GM21723 (cell line): ENCODE measurements around the gene PTEN.
"Not testable (repeated sequence)": the region's sequence is repeated elsewhere in the genome, so short reads cannot be mapped to it uniquely, and the experiment has no call there.

Experiments used
- ATAC-seq: cut with Tn5 transposase; IDR thresholded peaks from one replicate; pipeline ENCODE4 v1.9.1; 2021; ENCODE audit warnings: mild to moderate bottlenecking, moderate library complexity; ENCODE audit not compliant: unreplicated experiment

The PTEN gene

GRCh38 chr10:87844837-87845623 lies 18.4 kb upstream of the PTEN start:
- ATAC-seq: no peak

- ATAC-seq: no peak
These were observed 17.8 kb upstream of the PTEN start for GRCh38 chr10:87845624-87845998.

- no peak for ATAC-seq
These were observed 17.4 kb upstream of the PTEN start for GRCh38 chr10:87846023-87846422.

DNA sequence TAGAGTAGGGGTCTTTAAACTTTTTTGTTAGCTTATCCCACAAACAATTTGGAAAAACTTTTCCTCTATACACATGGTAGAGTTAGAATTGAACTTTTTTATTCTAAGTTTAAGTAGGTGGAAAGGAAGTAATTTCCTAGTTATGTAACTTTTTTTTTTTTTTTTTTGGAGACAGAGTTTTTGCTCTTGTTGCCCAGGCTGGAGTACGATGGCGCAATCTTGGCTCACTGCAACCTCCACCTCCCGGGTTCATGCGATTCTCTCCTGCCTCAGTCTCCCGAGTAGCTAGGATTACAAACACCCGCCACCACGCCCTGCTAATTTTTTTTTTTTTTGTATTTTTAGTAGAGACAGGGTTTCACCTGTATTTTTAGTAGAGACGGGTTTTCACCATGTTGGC lies 16.7 kb upstream of the PTEN start:
- ATAC-seq: not testable (repeated sequence)

GRCh38 chr10:87847550-87847949 lies 15.9 kb upstream of the PTEN start:
- no peak for ATAC-seq

DNA sequence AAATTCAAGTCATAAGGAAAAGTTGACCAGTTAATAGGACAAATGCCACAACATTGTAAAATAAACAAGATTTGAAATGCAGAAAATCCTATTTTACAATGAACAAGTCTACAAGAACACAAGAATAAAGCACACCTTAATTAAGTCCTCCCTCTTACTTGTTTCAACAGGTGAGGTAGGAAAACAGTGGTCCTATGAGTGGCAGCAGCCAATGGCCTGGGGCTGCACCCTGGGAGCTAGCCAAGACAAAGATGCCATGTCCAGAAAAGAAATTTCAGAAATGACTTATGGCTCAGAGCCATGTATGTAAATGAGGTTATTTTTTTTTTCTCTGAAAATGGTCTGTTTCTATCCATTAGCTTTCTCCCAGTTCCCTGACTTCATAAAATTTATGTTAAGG lies 14.4 kb upstream of the PTEN start:
- no peak for ATAC-seq

- ATAC-seq: no peak
These were observed 12.7 kb upstream of the PTEN start for GRCh38 chr10:87850742-87851205.

GRCh38 chr10:87852089-87852488 lies 11.3 kb upstream of the PTEN start:
- no peak for ATAC-seq

- not testable (repeated sequence) for ATAC-seq
These were observed 8.2 kb upstream of the PTEN start for GRCh38 chr10:87855247-87855646.

- ATAC-seq: not testable (repeated sequence)
These were observed 7.8 kb upstream of the PTEN start for GRCh38 chr10:87855665-87856064.

GRCh38 chr10:87860156-87860795 lies 3.1 kb upstream of the PTEN start:
- ATAC-seq: no peak

GRCh38 chr10:87860816-87861403 lies 2.5 kb upstream of the PTEN start:
- no peak for ATAC-seq

GRCh38 chr10:87861566-87861952 lies 1.9 kb upstream of the PTEN start:
- ATAC-seq: peak; percentile 17

GRCh38 chr10:87861953-87862678 lies 1.3 kb upstream of the PTEN start:
- peak; percentile 51 for ATAC-seq

GRCh38 chr10:87862679-87863052 lies 759 bp upstream of the PTEN start:
- peak; percentile 10 for ATAC-seq

GRCh38 chr10:87863951-87864495 lies 598 bp downstream of the PTEN start:
- ATAC-seq: peak; percentile 0

GRCh38 chr10:87864496-87865059 lies 1.2 kb downstream of the PTEN start:
- ATAC-seq: no peak

DNA sequence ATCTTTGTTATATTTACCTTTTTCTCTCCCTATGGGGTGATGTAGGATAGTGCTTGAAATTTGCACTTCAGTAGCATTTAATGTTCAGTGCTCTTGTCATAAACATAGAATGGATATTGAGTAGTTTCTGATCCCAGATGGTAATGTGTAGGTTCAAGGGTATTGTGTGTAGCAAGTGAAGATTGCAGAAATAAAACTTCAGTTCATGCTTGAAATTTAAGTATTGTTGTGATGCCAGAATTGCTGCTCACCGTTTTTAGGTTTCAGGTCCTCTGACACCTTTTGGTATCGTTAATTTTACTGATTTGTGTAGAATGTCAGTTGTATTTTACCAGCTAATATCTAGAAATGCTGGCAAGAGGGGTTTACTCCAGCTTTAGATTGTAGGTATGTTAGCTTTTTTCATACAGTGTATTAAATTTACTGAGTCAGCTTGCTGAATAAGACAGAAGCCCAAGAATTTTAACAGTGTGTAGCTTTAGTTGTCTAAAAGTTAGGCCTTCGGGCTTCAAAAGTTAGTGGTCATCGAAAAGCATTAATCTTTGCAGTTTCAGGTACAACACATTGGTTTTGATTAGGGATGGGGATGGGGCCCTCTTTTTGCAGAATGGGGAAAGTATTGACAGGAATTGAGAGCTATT lies 1.9 kb downstream of the PTEN start:
- no peak for ATAC-seq

DNA sequence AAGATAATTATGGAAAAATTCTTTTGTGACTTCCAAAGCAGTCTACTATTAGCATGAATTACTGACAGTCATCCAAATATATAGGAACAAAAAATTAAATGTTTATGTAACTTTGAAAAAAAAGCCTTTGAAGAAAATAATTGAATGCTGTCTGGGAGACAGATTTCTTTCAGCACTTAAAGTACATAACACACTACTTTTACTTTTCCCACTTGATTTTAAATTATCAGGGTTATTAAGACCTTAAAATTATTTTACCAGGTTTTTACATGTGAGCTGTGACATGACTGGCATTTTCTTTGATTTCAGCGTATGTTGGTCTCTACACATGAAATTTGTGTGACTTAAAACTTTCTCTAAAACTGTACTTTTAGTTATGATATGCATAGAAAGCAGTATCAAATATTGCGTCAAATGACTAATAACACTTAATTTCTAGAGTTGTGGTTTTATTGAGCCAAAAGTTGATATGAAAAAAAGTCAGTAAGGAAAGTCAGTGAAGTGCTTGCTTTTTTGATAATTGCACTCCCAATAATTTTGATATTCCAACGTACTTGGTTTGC lies 3.1 kb downstream of the PTEN start:
- no peak for ATAC-seq

DNA sequence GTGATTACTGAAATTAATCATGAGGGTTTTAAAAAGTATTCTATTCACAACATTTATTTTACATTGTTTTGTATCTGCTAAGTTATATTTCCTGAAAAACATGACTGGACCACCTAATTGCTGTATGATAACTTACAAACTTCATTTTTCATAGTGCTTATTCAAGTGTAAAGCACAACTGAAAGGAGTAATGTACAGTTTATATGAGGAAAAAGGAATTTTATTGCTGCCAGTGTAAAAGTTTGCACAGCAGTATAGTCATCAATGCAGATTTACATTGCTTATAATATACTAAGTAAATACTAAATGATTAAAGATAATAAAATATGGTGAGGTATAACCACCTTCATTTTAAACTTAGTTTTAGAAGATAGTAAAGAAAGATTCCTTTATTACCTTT lies 4.0 kb downstream of the PTEN start:
- no peak for ATAC-seq
